ENCODE results near the gene LPP. TPM values are rescaled to one million over a fixed set of nuclear protein-coding genes. Genes with fewer than 3 reads are reported as not detected.

The LPP gene
- total RNA-seq, 3 donors from 2014 or later, result 262 to 816 (median 325) TPM

- no peak for TF ChIP-seq CTCF (IDR thresholded peaks at IDR 0.05)
- H3K9me3 ChIP-seq, result no peaks in the 10 kb centered on the region
- no peak overlapping the region for H3K4me3 ChIP-seq
- intact Hi-C loops (cut with DNase I, micrococcal nuclease), result no loop called here
- no peaks in the 10 kb centered on the region for H3K36me3 ChIP-seq (ENCODE audit: low read depth)
- no peak for DNase-seq
- H3K4me1 ChIP-seq (ENCODE audit: low read depth), result no peaks in the 10 kb centered on the region
- no peak for ATAC-seq
Observed at GRCh38 chr3:188745031-188745430, 591.1 kb downstream of the LPP start.

- Histone ChIP-seq H3K4me3 (no peak overlapping the region), H3K4me1 (ENCODE audit: low read depth) (no peaks in the 10 kb centered on the region), H3K36me3 (ENCODE audit: low read depth) (no peaks in the 10 kb centered on the region), H3K9me3 (no peaks in the 10 kb centered on the region)
- DNase-seq (no peak), ATAC-seq (no peak)
- no peak for TF ChIP-seq CTCF (IDR thresholded peaks at IDR 0.05)
- intact Hi-C loops (cut with DNase I, micrococcal nuclease), result no loop called here
Observed at GRCh38 chr3:188746291-188746783, 592.4 kb downstream of the LPP start.

GRCh38 chr3:188747489-188747888 is 593.5 kb downstream of the LPP start:
- DNase-seq (no peak), ATAC-seq (no peak)
- H3K4me1 ChIP-seq (ENCODE audit: low read depth), result no peaks in the 10 kb centered on the region
- no peaks in the 10 kb centered on the region for H3K9me3 ChIP-seq
- intact Hi-C loops (cut with DNase I, micrococcal nuclease), result no loop called here
- no peaks in the 10 kb centered on the region for H3K36me3 ChIP-seq (ENCODE audit: low read depth)
- TF ChIP-seq CTCF (IDR thresholded peaks at IDR 0.05), result no peak
- no peak overlapping the region for H3K4me3 ChIP-seq

GRCh38 chr3:188749010-188749617 is 595.2 kb downstream of the LPP start:
- Histone ChIP-seq H3K9me3 (no peaks in the 10 kb centered on the region), H3K36me3 (ENCODE audit: low read depth) (no peaks in the 10 kb centered on the region), H3K4me3 (no peak overlapping the region), H3K4me1 (ENCODE audit: low read depth) (no peaks in the 10 kb centered on the region)
- intact Hi-C loops (cut with DNase I, micrococcal nuclease), result no loop called here
- peak; percentile 74 for ATAC-seq
- peak in 1 of 3 donors; percentile 65 for DNase-seq
- peak; percentile 34 for TF ChIP-seq CTCF (IDR thresholded peaks at IDR 0.05)

GRCh38 chr3:188749830-188750229 is 595.9 kb downstream of the LPP start:
- intact Hi-C loops (cut with DNase I, micrococcal nuclease), result no loop called here
- no peak for ATAC-seq
- no peaks in the 10 kb centered on the region for H3K36me3 ChIP-seq (ENCODE audit: low read depth)
- no peaks in the 10 kb centered on the region for H3K9me3 ChIP-seq
- DNase-seq, result no peak
- H3K4me3 ChIP-seq, result no peak overlapping the region
- TF ChIP-seq CTCF (IDR thresholded peaks at IDR 0.05), result no peak
- no peaks in the 10 kb centered on the region for H3K4me1 ChIP-seq (ENCODE audit: low read depth)

GRCh38 chr3:188750617-188751016 is 596.7 kb downstream of the LPP start:
- intact Hi-C loops (cut with DNase I, micrococcal nuclease), result no loop called here
- Histone ChIP-seq H3K4me1 (ENCODE audit: low read depth) (no peaks in the 10 kb centered on the region), H3K9me3 (no peaks in the 10 kb centered on the region), H3K36me3 (ENCODE audit: low read depth) (no peaks in the 10 kb centered on the region), H3K4me3 (no peak overlapping the region)
- no peak for DNase-seq
- TF ChIP-seq CTCF (IDR thresholded peaks at IDR 0.05), result no peak
- no peak for ATAC-seq
